ENCODE measurements around the gene TRRAP.

GRCh38 chr7:98933321-98933720 lies 55.0 kb downstream of the TRRAP start:
- TF ChIP-seq CTCF (IDR thresholded peaks at IDR 0.05) (no peak), POLR2A (IDR thresholded peaks at IDR 0.05) (no peak)

Data from esophagus squamous epithelium (tissue), 4 donors.